ENCODE data around the gene SMAD1. TPM values are rescaled to one million over a fixed set of nuclear protein-coding genes. Genes with fewer than 3 reads are reported as not detected.

SMAD1 gene
- total RNA-seq, 1 experiment from 2014 or later, result 23.0 TPM

- ATAC-seq (no peak), DNase-seq (ENCODE audit: low read depth, low spot score) (no peak)
- Histone ChIP-seq H3K4me2 (ENCODE audit: low read length) (no peak overlapping the region), H3K4me1 (ENCODE audit: control insufficient read depth in 1 of 2, insufficient read depth in 2 of 2, low read length in 2 of 2) (peaks cover 0 to 9% of the 10 kb centered on the region in 2 experiments; a peak in 1 of 4 replicates), H3K79me2 (ENCODE audit: insufficient read depth, low read length) (no peaks in the 10 kb centered on the region), H3K27me3 (ENCODE audit: insufficient read depth, low read length) (no peaks in the 10 kb centered on the region), H3K9me3 (ENCODE audit: control insufficient read depth in 1 of 2, insufficient read depth in 1 of 2, low read depth in 1 of 2, low read length in 2 of 2) (no peaks in the 10 kb centered on the region), H2AFZ (ENCODE audit: low read depth, low read length, poor library complexity, severe bottlenecking) (no peak overlapping the region), H4K20me1 (ENCODE audit: insufficient read depth) (no peaks in the 10 kb centered on the region), H3K9me2 (ENCODE audit: insufficient read depth) (no peaks in the 10 kb centered on the region), H3K9ac (ENCODE audit: low read length) (no peak overlapping the region), H3K27ac (ENCODE audit: low read depth, low read length) (no peak overlapping the region), H3K36me3 (ENCODE audit: control insufficient read depth in 1 of 2, insufficient read depth in 2 of 2, low read length in 2 of 2) (no peaks in the 10 kb centered on the region), H3K4me3 (replicated peaks in 1 of 2; ENCODE audit: low read depth in 1 of 2, low read length in 2 of 2) (no peak overlapping the region)
- TF ChIP-seq TCF7L2 (IDR thresholded peaks at IDR 0.05; ENCODE audit: borderline replicate concordance, extremely low read depth, insufficient read depth, insufficient read length) (no peak), FOSL1 (IDR thresholded peaks at IDR 0.05; ENCODE audit: low read depth) (no peak), EZH2phosphoT487 (IDR thresholded peaks at IDR 0.05; ENCODE audit: borderline replicate concordance) (no peak), JUND (IDR thresholded peaks at IDR 0.05) (no peak), POLR2A (IDR thresholded peaks at IDR 0.05; ENCODE audit: borderline replicate concordance, extremely low read depth, insufficient read depth, insufficient read length) (no peak), CBX3 (IDR thresholded peaks at IDR 0.05; ENCODE audit: low read depth) (no peak), ZBTB33 (IDR thresholded peaks at IDR 0.05; ENCODE audit: extremely low read depth, insufficient replicate concordance, low read length) (no peak), SP1 (IDR thresholded peaks at IDR 0.05; ENCODE audit: low read depth) (no peak), MAX (IDR thresholded peaks at IDR 0.05) (no peak), YY1 (IDR thresholded peaks at IDR 0.05; ENCODE audit: extremely low read depth, insufficient replicate concordance, low read depth, low read length) (no peak), ZFX (IDR thresholded peaks at IDR 0.05) (no peak), POLR2AphosphoS5 (IDR thresholded peaks at IDR 0.05; ENCODE audit: low read depth, low read length) (no peak), ZNF274 (IDR thresholded peaks at IDR 0.05; ENCODE audit: low read depth, low read length) (no peak), ELF1 (IDR thresholded peaks at IDR 0.05; ENCODE audit: borderline replicate concordance, low read depth) (no peak), ATF3 (IDR thresholded peaks at IDR 0.05) (no peak), SIN3A (IDR thresholded peaks at IDR 0.05; ENCODE audit: low read depth) (no peak), EGR1 (IDR thresholded peaks at IDR 0.05; ENCODE audit: low read depth) (no peak), CEBPB (IDR thresholded peaks at IDR 0.05; ENCODE audit: low read depth) (no peak), REST (IDR thresholded peaks at IDR 0.05; ENCODE audit: low read depth) (no peak)
- ChIA-PET RAD21 (ENCODE audit: low non-redundant PET in 1 of 2, low total read pairs in 2 of 2, uncharacterized antibody in 2 of 2, unreplicated experiment in 2 of 2) (no interaction called here), CTCF (no interaction called here), POLR2A (no interaction called here)
- no TSS peak for BruUV-seq (replicated peaks)
- intact Hi-C loops (cut with micrococcal nuclease), result no loop called here
These were observed 29.8 kb upstream of the SMAD1 start for GRCh38 chr4:145451895-145452294.

All from HCT116 (cell line).